K562 (cell line): Measurements from ENCODE around the gene TENT4B. TPM values are rescaled to one million over a fixed set of nuclear protein-coding genes. Genes with fewer than 3 reads are reported as not detected.

Experiments used
- ATAC-seq: fragments of 200-7000 bp; cut with Tn5 transposase; 3 replicates; pipeline ENCODE4 v1.9.1; 2020; ENCODE audit warnings: moderate library complexity
- Bru-seq: library from RNA; stranded (reverse); fragments of 400-500 nt; gene quantifications from one replicate; lab custom pipeline; 2021; lab: Mats Ljungman, UMichigan
- BruChase-seq, 2 experiments: library from RNA; stranded (reverse); fragments of 400-500 nt; gene quantifications; one replicate each; lab custom pipeline; 2021; lab: Mats Ljungman, UMichigan
- BruUV-seq: library from RNA; stranded (reverse); fragments of 400-500 nt; replicated peaks from 2 replicates; lab custom pipeline; 2021; lab: Mats Ljungman, UMichigan
- CTCF ChIA-PET: fragments of 300-600 bp; formaldehyde crosslinking; extraction: SDS; loops from one replicate; lab custom pipeline; 2021; ENCODE audit warnings: low intra/inter-chr PET ratio; lab: Yijun Ruan, JAX
- POLR2A ChIA-PET: fragments of 300-600, 350-650 bp; sonication (Branson Sonifier 250); formaldehyde crosslinking; extraction: SDS; loops from one replicate; lab custom pipeline; 2021; ENCODE audit warnings: antibody characterized with exemption, inconsistent platforms; lab: Yijun Ruan, JAX
- DNase-seq, 4 experiments: peaks; one replicate each; pipeline versions ENCODE4 v3.0.0 to v3.0.0-alpha.2; 2011 to 2018; ENCODE audit warnings: low spot score in 3 of 4, mixed read lengths in 3 of 4; ENCODE audit errors: extremely low read depth in 1 of 4
- FAIRE-seq: peaks from 2 replicates; lab custom pipeline; 2011; peaks lifted over from hg19 to GRCh38; lab: Jason Lieb, UNC
- H2AFZ ChIP-seq: 2 replicates; pipeline ENCODE4 v1.6.0; 2011; ENCODE audit warnings: low read depth, low read length, control low read depth, inconsistent platforms
- H3K27ac ChIP-seq: fragments of 200-600 bp; 3 replicates; pipeline ENCODE4 v1.8.0; 2011; ENCODE audit warnings: low read depth, mild to moderate bottlenecking, control low read depth, inconsistent platforms, low read length, moderate library complexity, mixed read lengths; ENCODE audit errors: extremely low read depth
- H3K27me3 ChIP-seq, 2 experiments: fragments of 300-600 bp in 1 of 2; 2 replicates in 1 of 2; 3 replicates in 1 of 2; pipeline versions ENCODE4 v1.6.0 to v1.8.0; 2011; ENCODE audit warnings: inconsistent platforms in 2 of 2, low read length in 2 of 2, mild to moderate bottlenecking in 1 of 2, mixed read lengths in 1 of 2, moderate library complexity in 1 of 2; ENCODE audit not compliant: control insufficient read depth in 2 of 2, insufficient read depth in 2 of 2
- H3K36me3 ChIP-seq: fragments of 300-600 bp; 3 replicates; pipeline ENCODE4 v1.8.0; 2011; ENCODE audit warnings: mild to moderate bottlenecking, low read length, inconsistent platforms; ENCODE audit not compliant: control insufficient read depth, insufficient read depth
- H3K4me1 ChIP-seq, 2 experiments: fragments of 200-600 bp in 1 of 2; replicated peaks in 1 of 2; 2 replicates in 1 of 2; 3 replicates in 1 of 2; pipeline versions ENCODE4 v1.5.1 to v1.8.0; 2011; ENCODE audit warnings: inconsistent platforms in 2 of 2, low read length in 2 of 2, mild to moderate bottlenecking in 1 of 2, mixed read lengths in 1 of 2, moderate library complexity in 1 of 2; ENCODE audit not compliant: control insufficient read depth in 2 of 2, insufficient read depth in 2 of 2
- H3K4me2 ChIP-seq: 2 replicates; pipeline ENCODE4 v1.6.1; 2011; ENCODE audit warnings: low read length, control low read depth, inconsistent platforms, mixed read lengths; ENCODE audit not compliant: insufficient read depth
- H3K4me3 ChIP-seq: fragments of 200-600 bp; sonication (generic), shearing (Covaris generic); 2 replicates; pipeline ENCODE4 v1.5.1; 2016; ENCODE audit warnings: control low read depth, inconsistent platforms
- H3K79me2 ChIP-seq: fragments of 200-600 bp; 3 replicates; pipeline ENCODE4 v1.8.0; 2011; ENCODE audit warnings: low read length, inconsistent platforms; ENCODE audit not compliant: control insufficient read depth, insufficient read depth
- H3K9ac ChIP-seq, 2 experiments: 2 replicates each; pipeline versions ENCODE4 v1.6.0 to v1.6.1; 2011; ENCODE audit warnings: low read depth in 2 of 2, low read length in 2 of 2, control low read depth in 1 of 2, inconsistent platforms in 1 of 2, mild to moderate bottlenecking in 1 of 2, mixed read lengths in 1 of 2; ENCODE audit not compliant: insufficient read depth in 1 of 2
- H3K9me1 ChIP-seq: one replicate; pipeline ENCODE4 v1.6.0; 2011; ENCODE audit warnings: inconsistent platforms, mild to moderate bottlenecking, low read length, moderate library complexity; ENCODE audit not compliant: control insufficient read depth, insufficient read depth
- H3K9me3 ChIP-seq: replicated peaks from 2 replicates; pipeline ENCODE4 v1.5.1; 2011; ENCODE audit warnings: low read depth, low read length, inconsistent platforms; ENCODE audit not compliant: control insufficient read depth, insufficient read depth
- H4K20me1 ChIP-seq: replicated peaks from 2 replicates; pipeline ENCODE4 v1.6.1; 2011; ENCODE audit warnings: low read length, inconsistent platforms, mixed read lengths; ENCODE audit not compliant: control insufficient read depth, insufficient read depth
- CC2D1A ChIP-seq: fragments of 450-650 bp; IDR thresholded peaks from 2 replicates; pipeline ENCODE4 v1.6.1; 2017; ENCODE audit warnings: mild to moderate bottlenecking
- KDM1A ChIP-seq, 2 experiments: fragments of 450-650 bp; IDR thresholded peaks; 2 replicates each; pipeline ENCODE4 v1.6.1; 2016; ENCODE audit warnings: mild to moderate bottlenecking in 2 of 2
- NR2C2 ChIP-seq, 2 experiments: fragments of 200-800 bp in 1 of 2; sonication (Bioruptor generic) in 1 of 2; sonication (generic) in 1 of 2; formaldehyde crosslinking in 1 of 2; IDR thresholded peaks; 2 replicates each; pipeline versions ENCODE4 v1.6.1 to v1.8.0; 2016 to 2022; ENCODE audit warnings: mild to moderate bottlenecking in 1 of 2, missing compliant biosample characterization in 1 of 2, missing genetic modification characterization in 1 of 2, missing genetic modification reagents in 1 of 2
- NR3C1 ChIP-seq: sonication (generic); formaldehyde crosslinking; IDR thresholded peaks from 2 replicates; pipeline ENCODE4 v1.8.1; 2022; ENCODE audit warnings: missing genetic modification reagents
- NR4A1 ChIP-seq, 2 experiments: fragments of 250-450 bp in 1 of 2; fragments of 450-650 bp in 1 of 2; sonication (Bioruptor Pico) in 1 of 2; IDR thresholded peaks; 2 replicates each; pipeline versions ENCODE4 v1.4.0 to v1.6.1; 2016 to 2020; ENCODE audit warnings: mild to moderate bottlenecking in 2 of 2, missing compliant biosample characterization in 1 of 2, missing genetic modification characterization in 1 of 2, moderate library complexity in 1 of 2
- SP1 ChIP-seq: sonication (generic); formaldehyde crosslinking; IDR thresholded peaks from 2 replicates; pipeline ENCODE4 v1.8.1; 2022; ENCODE audit warnings: mild to moderate bottlenecking, missing genetic modification reagents
- TSC22D4 ChIP-seq: fragments of 450-650 bp; IDR thresholded peaks from 2 replicates; pipeline ENCODE4 v1.6.1; 2016; ENCODE audit warnings: missing genetic modification characterization, missing biosample characterization, control low read depth
- WGBS: fragments of 100-300 bp; shearing (Covaris generic); methylation state at CpG from one replicate; pipeline ENCODE4 v1.1.6; 2016; ENCODE audit warnings: low coverage, mixed read lengths; ENCODE audit not compliant: insufficient coverage; ENCODE audit errors: missing lambda C conversion rate; 5-methylcytosine and 5-hydroxymethylcytosine counted together
- in situ Hi-C: fragments of 300-500 bp; cut with MboI; formaldehyde crosslinking; loops from 4 replicates; pipeline ENCODE4 v1.15.0; 2018; ENCODE audit warnings: inconsistent platforms, mixed read lengths
- intact Hi-C: fragments of 100-400 bp; cut with micrococcal nuclease; formaldehyde crosslinking; loops from 2 replicates; pipeline ENCODE4 v1.14.2; 2022
- long read RNA-seq, 3 experiments: library from polyadenylated mRNA in 2 of 3; library from RNA in 1 of 3; unstranded in 2 of 3; stranded (forward) in 1 of 3; transcript quantifications; one replicate each; pipeline ENCODE4 v2.0.0, GENCODE V29; 2019 to 2022
- polyA minus RNA-seq, 3 experiments: library from RNA; depleted of rRNA, polyadenylated mRNA; stranded (reverse); fragments of >200 nt; gene quantifications; 2 replicates each; pipeline ENCODE4 v1.2.3, GENCODE V29; 2011
- polyA plus RNA-seq, 8 experiments: library from polyadenylated mRNA; depleted of rRNA in 4 of 8; stranded (reverse) in 5 of 8; unstranded in 3 of 8; fragments of >200 nt; fragmentation: Nextera tagmentation in 2 of 8; fragmentation: Illumina TruSeq in 1 of 8; extraction: Ambion mirVana in 2 of 8; extraction: Trizol in 1 of 8; gene quantifications; 2 replicates each; pipeline versions ENCODE4 v1.2.1 to v1.2.3, GENCODE V29; 2011 to 2014; ENCODE audit warnings: inconsistent platforms in 1 of 8, missing spikeins in 1 of 8
- total RNA-seq, 7 experiments: library from RNA; depleted of rRNA in 6 of 7; stranded (reverse); fragments of >200 nt in 6 of 7; fragmentation: Illumina TruSeq in 2 of 7; extraction: Trizol in 2 of 7; gene quantifications; 2 replicates each; pipeline versions ENCODE4 v1.2.1 to v1.2.3, GENCODE V29; 2011 to 2021; ENCODE audit warnings: low replicate concordance in 1 of 7
- TF ChIP-seq, protein P1 (sequence below): IDR thresholded peaks from 2 replicates; pipeline ENCODE4 v1.6.1; 2011; ENCODE audit warnings: borderline replicate concordance, low read depth, mild to moderate bottlenecking, moderate library complexity, low read length; ENCODE audit not compliant: insufficient read depth, poor library complexity, severe bottlenecking
- TF ChIP-seq, protein P2 (sequence below): sonication (generic); formaldehyde crosslinking; IDR thresholded peaks from 2 replicates; pipeline ENCODE4 v1.8.0; 2022; ENCODE audit warnings: missing genetic modification reagents, mild to moderate bottlenecking, borderline replicate concordance

TENT4B gene
- total RNA-seq (2011; cell fraction: chromatin; rRNA removed; ENCODE audit: low replicate concordance) = 5.1 and 12.6 TPM in 2 replicates
- total RNA-seq (2011; cell fraction: nucleolus; rRNA removed) = 4.1 and 4.5 TPM in 2 replicates
- 5.6 and 7.9 TPM in 2 replicates for total RNA-seq (2011; cell fraction: nucleoplasm; rRNA removed)
- total RNA-seq (2014; rRNA removed) = 5.8 and 6.8 TPM in 2 replicates
- 7.0 and 7.5 TPM in 2 replicates for total RNA-seq (2014; rRNA removed; fragmentation: Illumina TruSeq; extraction: Trizol)
- 6.6 and 7.0 TPM in 2 replicates for total RNA-seq (2015; rRNA removed; fragmentation: Illumina TruSeq; extraction: Trizol)
- total RNA-seq (2021) = 7.8 and 8.4 TPM in 2 replicates
- polyA plus RNA-seq (2011; rRNA removed) = 5.9 and 6.9 TPM in 2 replicates
- polyA plus RNA-seq (2011; cell fraction: cytosol; rRNA removed) = 2.0 and 2.7 TPM in 2 replicates
- 4.1 and 4.3 TPM in 2 replicates for polyA plus RNA-seq (2011; cell fraction: nucleus; rRNA removed)
- 2.9 and 4.9 TPM in 2 replicates for polyA plus RNA-seq (2012)
- 6.9 and 8.3 TPM in 2 replicates for polyA plus RNA-seq (2014; fragmentation: Illumina TruSeq; extraction: Trizol)
- polyA plus RNA-seq (2014; fragmentation: Nextera tagmentation; extraction: Ambion mirVana) = 1 to 10 TPM; 5.2 to 7.7 TPM
- polyA plus RNA-seq (2014; rRNA removed) = 4.1 and 5.8 TPM in 2 replicates
- 14.7 and 16.8 TPM in 2 replicates for polyA minus RNA-seq (2011; rRNA and poly(A)+ RNA removed)
- polyA minus RNA-seq (2011; cell fraction: cytosol; rRNA and poly(A)+ RNA removed) = 5.6 and 6.7 TPM in 2 replicates
- 3.0 and 5.0 TPM in 2 replicates for polyA minus RNA-seq (2011; cell fraction: nucleus; rRNA and poly(A)+ RNA removed)
- Bru-seq, nascent RNA = percentile 70 among the genes with signal in this experiment
- percentile 74 among the genes with signal in this experiment for BruChase-seq, experiment 1, labeled RNA remaining after a 2-hour chase
- BruChase-seq, experiment 2, labeled RNA remaining after a 6-hour chase = percentile 75 among the genes with signal in this experiment
- long read RNA-seq, experiment 1, full-length matches to known transcripts = 2 of 25 reads
- long read RNA-seq, experiment 1, partial matches to known transcripts = 13 of 25 reads
- long read RNA-seq, experiment 1, other reads (novel, unspliced or antisense) = 10 of 25 reads
- long read RNA-seq, experiment 2, partial matches to known transcripts = 0 of 13 reads
- long read RNA-seq, experiment 2, other reads (novel, unspliced or antisense) = 13 of 13 reads
- long read RNA-seq, experiment 3, partial matches to known transcripts = 2 of 3 reads
- long read RNA-seq, experiment 3, other reads (novel, unspliced or antisense) = 1 of 3 reads

DNA sequence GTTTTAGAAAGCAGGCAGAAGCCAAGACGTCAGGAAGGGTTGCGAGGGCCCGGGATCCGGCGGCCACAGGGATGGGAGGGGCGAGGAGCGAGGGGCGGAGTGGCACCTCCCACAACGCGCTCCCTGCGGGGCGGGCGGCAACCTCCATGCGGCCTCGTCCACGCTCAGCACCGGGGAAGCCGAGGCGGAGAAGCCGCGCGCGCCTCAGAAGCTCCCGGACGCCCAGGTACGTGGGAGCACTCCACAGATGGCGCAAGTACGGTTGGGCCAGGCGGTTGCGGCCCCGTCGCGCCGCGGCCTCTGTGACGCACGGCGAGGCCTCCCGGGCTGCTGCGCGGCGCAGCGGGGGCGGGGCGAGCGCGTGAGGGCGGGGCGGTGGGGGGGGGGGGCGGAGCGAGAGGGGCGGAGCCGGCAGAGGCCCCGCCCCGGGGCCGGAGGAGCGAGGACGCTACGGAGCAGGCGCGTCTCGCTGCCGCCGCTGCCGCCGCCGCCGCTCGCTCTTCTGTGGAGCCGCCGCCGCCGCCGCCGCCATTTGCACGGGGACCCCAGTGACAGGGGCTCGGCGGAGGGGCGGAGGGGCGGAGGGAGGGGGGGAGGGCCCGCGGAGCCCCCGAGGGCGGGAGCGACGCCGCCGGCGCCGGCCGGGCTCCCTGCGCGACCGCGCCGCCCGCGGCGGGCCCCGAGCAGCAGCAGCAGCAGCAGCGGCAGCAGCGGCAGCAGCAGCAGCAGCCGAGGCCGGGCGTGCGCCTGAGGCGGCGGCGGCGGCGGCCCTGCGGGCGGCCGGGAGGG lies at the start of gene TENT4B:
Gene TENT4B, plus strand, starts transcription at position 500 of the 789 bp plus-strand sequence. CDS start 316 bp downstream, outside the sequence.
- WGBS = 1% methylated on average over 20 of the region's 114 CpGs
- CTCF ChIA-PET = interaction anchor here (0.6 kb wide), 1 partner anchor 57 kb away, joined by 3 read pairs; no protein-coding TSS in a partner anchor
- Histone ChIP-seq H3K9me1 (no peaks in the 10 kb centered on the region), H2AFZ (peak within 1 kb of the TSS; percentile 94), H3K79me2 (peaks cover 38% of the 10 kb centered on the region), H3K4me1 (peaks cover 17 to 24% of the 10 kb centered on the region in 2 experiments; a peak in 4 of 5 replicates), H4K20me1 (peaks cover 18% of the 10 kb centered on the region), H3K27ac (peak within 1 kb of the TSS; percentile 98), H3K9ac (peak within 1 kb of the TSS; percentile 88 to 95), H3K9me3 (no peaks in the 10 kb centered on the region), H3K27me3 (no peaks in the 10 kb centered on the region), H3K36me3 (no peaks in the 10 kb centered on the region), H3K4me3 (peak within 1 kb of the TSS; percentile 76), H3K4me2 (peak within 1 kb of the TSS; percentile 90)
- POLR2A ChIA-PET = interaction anchor here (0.6 to 1.0 kb wide), 3 partner anchors 13 to 461 kb away, joined by 3 to 4 read pairs (median 3); no protein-coding TSS in a partner anchor
- DNase-seq (peak; percentile 87 to 98 (median 97)), FAIRE-seq (peak; percentile 71), ATAC-seq (peak; percentile 89)
- in situ Hi-C loops (no loop called here), intact Hi-C loops (no loop called here)
- no TSS peak for BruUV-seq
- TF ChIP-seq TSC22D4 (tag) = no peak
- TF ChIP-seq KDM1A (IDR thresholded peaks at IDR 0.05) = no peak
- TF ChIP-seq CC2D1A = no peak
- TF ChIP-seq NR4A1 (CRISPR knock-in tag; IDR thresholded peaks at IDR 0.05) = no peak
- TF ChIP-seq NR4A1 (tag; IDR thresholded peaks at IDR 0.05) = no peak
- TF ChIP-seq, protein P1, sequence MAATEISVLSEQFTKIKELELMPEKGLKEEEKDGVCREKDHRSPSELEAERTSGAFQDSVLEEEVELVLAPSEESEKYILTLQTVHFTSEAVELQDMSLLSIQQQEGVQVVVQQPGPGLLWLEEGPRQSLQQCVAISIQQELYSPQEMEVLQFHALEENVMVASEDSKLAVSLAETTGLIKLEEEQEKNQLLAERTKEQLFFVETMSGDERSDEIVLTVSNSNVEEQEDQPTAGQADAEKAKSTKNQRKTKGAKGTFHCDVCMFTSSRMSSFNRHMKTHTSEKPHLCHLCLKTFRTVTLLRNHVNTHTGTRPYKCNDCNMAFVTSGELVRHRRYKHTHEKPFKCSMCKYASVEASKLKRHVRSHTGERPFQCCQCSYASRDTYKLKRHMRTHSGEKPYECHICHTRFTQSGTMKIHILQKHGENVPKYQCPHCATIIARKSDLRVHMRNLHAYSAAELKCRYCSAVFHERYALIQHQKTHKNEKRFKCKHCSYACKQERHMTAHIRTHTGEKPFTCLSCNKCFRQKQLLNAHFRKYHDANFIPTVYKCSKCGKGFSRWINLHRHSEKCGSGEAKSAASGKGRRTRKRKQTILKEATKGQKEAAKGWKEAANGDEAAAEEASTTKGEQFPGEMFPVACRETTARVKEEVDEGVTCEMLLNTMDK = no peak
- TF ChIP-seq, protein P2, sequence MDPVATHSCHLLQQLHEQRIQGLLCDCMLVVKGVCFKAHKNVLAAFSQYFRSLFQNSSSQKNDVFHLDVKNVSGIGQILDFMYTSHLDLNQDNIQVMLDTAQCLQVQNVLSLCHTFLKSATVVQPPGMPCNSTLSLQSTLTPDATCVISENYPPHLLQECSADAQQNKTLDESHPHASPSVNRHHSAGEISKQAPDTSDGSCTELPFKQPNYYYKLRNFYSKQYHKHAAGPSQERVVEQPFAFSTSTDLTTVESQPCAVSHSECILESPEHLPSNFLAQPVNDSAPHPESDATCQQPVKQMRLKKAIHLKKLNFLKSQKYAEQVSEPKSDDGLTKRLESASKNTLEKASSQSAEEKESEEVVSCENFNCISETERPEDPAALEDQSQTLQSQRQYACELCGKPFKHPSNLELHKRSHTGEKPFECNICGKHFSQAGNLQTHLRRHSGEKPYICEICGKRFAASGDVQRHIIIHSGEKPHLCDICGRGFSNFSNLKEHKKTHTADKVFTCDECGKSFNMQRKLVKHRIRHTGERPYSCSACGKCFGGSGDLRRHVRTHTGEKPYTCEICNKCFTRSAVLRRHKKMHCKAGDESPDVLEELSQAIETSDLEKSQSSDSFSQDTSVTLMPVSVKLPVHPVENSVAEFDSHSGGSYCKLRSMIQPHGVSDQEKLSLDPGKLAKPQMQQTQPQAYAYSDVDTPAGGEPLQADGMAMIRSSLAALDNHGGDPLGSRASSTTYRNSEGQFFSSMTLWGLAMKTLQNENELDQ (CRISPR knock-in tag) = no peak
- TF ChIP-seq NR3C1 = peak; percentile 59; the same call in 1 of the 2 replicates
- peak; percentile 65; the same call in 1 of the 2 replicates for TF ChIP-seq SP1 (CRISPR knock-in tag)
- TF ChIP-seq NR2C2 (CRISPR knock-in tag; IDR thresholded peaks at IDR 0.05) = peak; percentile 63; the same call in 1 of the 2 replicates
- no peak; the same call in 1 of the 2 replicates for TF ChIP-seq NR2C2 (tag; IDR thresholded peaks at IDR 0.05)
